ENCODE measurements around the gene RAB3D.

Gene RAB3D

GRCh38 chr19:11278670-11279069, 60.8 kb downstream of the RAB3D start:
- H3K4me1 ChIP-seq (ENCODE audit: control extremely low read depth in 1 of 4, control insufficient read depth in 4 of 4, insufficient read depth in 4 of 4, low read length in 3 of 4), result peaks cover 7 to 13% (median 11%) of the 10 kb centered on the region in 4 experiments
- H3K4me3 ChIP-seq (ENCODE audit: control insufficient read depth in 1 of 7, extremely low read depth in 1 of 7, insufficient read depth in 4 of 7, low read depth in 2 of 7, low read length in 6 of 7), result no peak overlapping the region
- DNase-seq, result peak in 1 of 3 donors; percentile 38
- ChIA-PET CTCF (interaction anchor here (1.2 kb wide), 1 partner anchor 11 kb away, joined by 4 read pairs; no protein-coding TSS in a partner anchor), POLR2A (interaction anchor here (0.6 kb wide), 1 partner anchor 879 kb away, joined by 3 read pairs; no protein-coding TSS in a partner anchor)
- 33% methylated on average over 1 of the region's 6 CpGs for WGBS (ENCODE audit: insufficient coverage)
- H3K27ac ChIP-seq (ENCODE audit: insufficient read depth in 1 of 2, low read depth in 1 of 2, low read length in 2 of 2, poor library complexity in 1 of 2, severe bottlenecking in 2 of 2), result no peak overlapping the region
- peaks cover 0 to 48% (median 14%) of the 10 kb centered on the region in 5 experiments for H3K27me3 ChIP-seq (replicated peaks in 2 of 5; ENCODE audit: control insufficient read depth in 4 of 5, insufficient read depth in 5 of 5, low read length in 4 of 5)
- H3K36me3 ChIP-seq (ENCODE audit: control insufficient read depth in 4 of 4, insufficient read depth in 4 of 4, low read length in 3 of 4), result no peaks in the 10 kb centered on the region
- H3K9me3 ChIP-seq (ENCODE audit: control extremely low read depth in 1 of 5, control insufficient read depth in 4 of 5, insufficient read depth in 2 of 5, low read depth in 1 of 5, low read length in 4 of 5), result peaks cover 0 to 12% (median 0%) of the 10 kb centered on the region in 5 experiments

DNA sequence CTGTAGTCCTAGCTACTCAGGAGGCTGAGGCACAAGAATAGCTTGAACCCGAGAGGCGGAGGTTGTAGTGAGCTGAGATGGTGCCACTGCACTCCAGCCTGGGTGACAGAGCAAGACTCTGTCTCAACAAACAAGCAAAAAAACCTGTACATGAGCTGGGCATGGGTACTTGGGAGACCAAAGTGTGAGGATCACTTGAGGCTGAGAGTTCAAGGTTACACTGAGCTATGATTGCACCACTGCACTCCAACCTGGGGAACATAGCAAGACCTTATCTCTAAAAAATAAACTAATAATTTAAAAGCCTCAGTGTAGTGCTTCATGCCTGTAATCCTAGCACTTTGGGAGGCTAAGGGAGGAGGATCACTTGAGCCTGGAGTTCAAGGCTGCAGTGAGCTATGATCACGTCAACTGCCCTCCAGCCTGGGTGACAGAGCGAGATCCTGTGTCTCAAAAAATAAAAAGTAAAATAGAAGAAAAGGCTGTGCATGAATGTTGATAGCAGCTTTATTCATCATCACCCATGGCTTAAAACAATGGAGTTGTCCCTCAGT, 64.8 kb downstream of the RAB3D start:
- DNase-seq, result no peak
- WGBS (ENCODE audit: insufficient coverage), result 0% methylated on average over 1 of the region's 4 CpGs
- H3K4me3 ChIP-seq (ENCODE audit: control insufficient read depth in 1 of 7, extremely low read depth in 1 of 7, insufficient read depth in 4 of 7, low read depth in 2 of 7, low read length in 6 of 7), result no peak overlapping the region
- peaks cover 0 to 30% (median 10%) of the 10 kb centered on the region in 5 experiments for H3K27me3 ChIP-seq (replicated peaks in 2 of 5; ENCODE audit: control insufficient read depth in 4 of 5, insufficient read depth in 5 of 5, low read length in 4 of 5)
- peaks cover 3 to 7% (median 6%) of the 10 kb centered on the region in 4 experiments for H3K4me1 ChIP-seq (ENCODE audit: control extremely low read depth in 1 of 4, control insufficient read depth in 4 of 4, insufficient read depth in 4 of 4, low read length in 3 of 4)
- POLR2A ChIA-PET, result no interaction called here
- no peaks in the 10 kb centered on the region for H3K36me3 ChIP-seq (ENCODE audit: control insufficient read depth in 4 of 4, insufficient read depth in 4 of 4, low read length in 3 of 4)
- H3K9me3 ChIP-seq (ENCODE audit: control extremely low read depth in 1 of 5, control insufficient read depth in 4 of 5, insufficient read depth in 2 of 5, low read depth in 1 of 5, low read length in 4 of 5), result peaks cover 0 to 12% (median 0%) of the 10 kb centered on the region in 5 experiments
- no peak overlapping the region for H3K27ac ChIP-seq (ENCODE audit: insufficient read depth in 1 of 2, low read depth in 1 of 2, low read length in 2 of 2, poor library complexity in 1 of 2, severe bottlenecking in 2 of 2)
- CTCF ChIA-PET, result interaction anchor here (1.8 to 2.4 kb wide), 2 partner anchors 12 to 31 kb away, joined by 8 to 9 read pairs; no protein-coding TSS in a partner anchor

GRCh38 chr19:11273989-11274388, 65.5 kb downstream of the RAB3D start:
- POLR2A ChIA-PET, result no interaction called here
- 78% methylated on average over 5 of the region's 5 CpGs for WGBS (ENCODE audit: insufficient coverage)
- no peaks in the 10 kb centered on the region for H3K36me3 ChIP-seq (ENCODE audit: control insufficient read depth in 4 of 4, insufficient read depth in 4 of 4, low read length in 3 of 4)

GRCh38 chr19:11273296-11273695, 66.2 kb downstream of the RAB3D start:
- no peaks in the 10 kb centered on the region for H3K36me3 ChIP-seq (ENCODE audit: control insufficient read depth in 4 of 4, insufficient read depth in 4 of 4, low read length in 3 of 4)
- peaks cover 0 to 30% (median 9%) of the 10 kb centered on the region in 5 experiments for H3K27me3 ChIP-seq (replicated peaks in 2 of 5; ENCODE audit: control insufficient read depth in 4 of 5, insufficient read depth in 5 of 5, low read length in 4 of 5)
- H3K9me3 ChIP-seq (ENCODE audit: control extremely low read depth in 1 of 5, control insufficient read depth in 4 of 5, insufficient read depth in 2 of 5, low read depth in 1 of 5, low read length in 4 of 5), result peaks cover 0 to 4% (median 0%) of the 10 kb centered on the region in 5 experiments
- no peak overlapping the region for H3K27ac ChIP-seq (ENCODE audit: insufficient read depth in 1 of 2, low read depth in 1 of 2, low read length in 2 of 2, poor library complexity in 1 of 2, severe bottlenecking in 2 of 2)
- no peak overlapping the region for H3K4me3 ChIP-seq (ENCODE audit: control insufficient read depth in 1 of 7, extremely low read depth in 1 of 7, insufficient read depth in 4 of 7, low read depth in 2 of 7, low read length in 6 of 7)
- POLR2A ChIA-PET, result no interaction called here
- peaks cover 0 to 13% (median 11%) of the 10 kb centered on the region in 4 experiments for H3K4me1 ChIP-seq (ENCODE audit: control extremely low read depth in 1 of 4, control insufficient read depth in 4 of 4, insufficient read depth in 4 of 4, low read length in 3 of 4)
- CTCF ChIA-PET, result interaction anchor here (0.6 to 2.4 kb wide), 4 partner anchors 10 to 30 kb away, joined by 3 to 9 read pairs (median 6); no protein-coding TSS in a partner anchor
- DNase-seq, result peak in 2 of 3 donors; percentile 49 to 62
- WGBS (ENCODE audit: insufficient coverage), result 80% methylated on average over 2 of the region's 2 CpGs

More at GRCh38 chr19:11273989-11274388, 65.5 kb downstream of the RAB3D start:
- H3K27me3 ChIP-seq (replicated peaks in 2 of 5; ENCODE audit: control insufficient read depth in 4 of 5, insufficient read depth in 5 of 5, low read length in 4 of 5), result peaks cover 0 to 30% (median 10%) of the 10 kb centered on the region in 5 experiments
- no peak overlapping the region for H3K4me3 ChIP-seq (ENCODE audit: control insufficient read depth in 1 of 7, extremely low read depth in 1 of 7, insufficient read depth in 4 of 7, low read depth in 2 of 7, low read length in 6 of 7)
- H3K27ac ChIP-seq (ENCODE audit: insufficient read depth in 1 of 2, low read depth in 1 of 2, low read length in 2 of 2, poor library complexity in 1 of 2, severe bottlenecking in 2 of 2), result no peak overlapping the region
- peaks cover 0 to 8% (median 6%) of the 10 kb centered on the region in 4 experiments for H3K4me1 ChIP-seq (ENCODE audit: control extremely low read depth in 1 of 4, control insufficient read depth in 4 of 4, insufficient read depth in 4 of 4, low read length in 3 of 4)
- no peak for DNase-seq
- peaks cover 0 to 8% (median 0%) of the 10 kb centered on the region in 5 experiments for H3K9me3 ChIP-seq (ENCODE audit: control extremely low read depth in 1 of 5, control insufficient read depth in 4 of 5, insufficient read depth in 2 of 5, low read depth in 1 of 5, low read length in 4 of 5)
- CTCF ChIA-PET, result interaction anchor here (1.8 to 2.4 kb wide), 2 partner anchors 13 to 30 kb away, joined by 8 to 9 read pairs; no protein-coding TSS in a partner anchor
